ENCODE data around the gene EPHA7. TPM values are rescaled to one million over a fixed set of nuclear protein-coding genes. Genes with fewer than 3 reads are reported as not detected.

Gene EPHA7
- total and polyA plus RNA-seq, 2 donors = 0.39 to 0.52 TPM

DNA sequence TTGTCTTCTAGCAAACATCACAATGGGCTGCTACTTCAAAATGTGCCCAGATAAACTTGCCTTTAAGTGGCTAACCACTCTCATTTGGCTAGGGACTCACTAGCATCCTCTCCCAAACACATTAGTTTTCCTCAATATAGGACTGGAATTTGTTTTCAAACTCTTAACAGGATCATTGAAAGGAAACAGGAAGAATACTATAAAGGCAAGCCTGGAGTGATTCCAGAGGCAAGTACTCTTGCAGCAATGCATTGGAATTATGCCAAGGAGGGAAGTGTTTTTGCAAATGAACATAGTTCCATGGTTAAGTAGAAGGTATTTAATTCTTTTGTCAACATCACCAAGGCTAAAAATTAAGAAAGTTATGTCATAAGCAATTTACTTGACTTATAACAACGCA, 12.2 kb downstream of the EPHA7 start:
- Histone ChIP-seq H3K36me3 (ENCODE audit: control insufficient read depth in 2 of 2, insufficient read depth in 2 of 2, low read length in 1 of 2) (no peaks in the 10 kb centered on the region), H3K4me3 (ENCODE audit: low read length in 2 of 2) (no peak overlapping the region), H3K27ac (ENCODE audit: low read depth in 1 of 2, low read length in 1 of 2) (no peak overlapping the region), H3K9me3 (ENCODE audit: control insufficient read depth in 2 of 2, insufficient read depth in 1 of 2, low read length in 1 of 2) (no peaks in the 10 kb centered on the region), H3K4me1 (ENCODE audit: control insufficient read depth in 2 of 2, insufficient read depth in 2 of 2, low read length in 2 of 2) (no peaks in the 10 kb centered on the region), H3K27me3 (ENCODE audit: control insufficient read depth in 2 of 2, insufficient read depth in 1 of 2, low read length in 1 of 2) (no peaks in the 10 kb centered on the region)
- no peak for DNase-seq (ENCODE audit: low read depth in 6 of 9, low spot score in 9 of 9)
- WGBS = 95% methylated on average over 1 of the region's 1 CpG

DNA sequence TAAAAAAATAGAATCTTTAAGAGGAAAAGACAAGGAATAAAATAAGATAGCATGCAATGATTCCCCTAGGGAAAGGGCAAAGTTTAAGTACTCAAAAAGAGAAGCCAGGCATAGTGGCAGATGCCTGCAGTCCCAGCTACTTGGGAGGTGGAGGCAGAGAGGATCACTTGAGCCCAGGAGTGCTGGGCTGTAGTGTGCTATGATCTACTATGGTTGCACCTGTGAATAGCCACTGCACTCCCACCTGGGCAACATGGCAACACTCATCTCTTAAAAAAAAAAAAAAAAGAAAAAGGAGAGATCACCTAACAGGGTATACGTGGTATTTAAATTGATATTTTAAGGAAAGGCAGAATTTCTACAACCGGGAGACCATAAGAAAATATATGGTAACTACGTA, 16.0 kb downstream of the EPHA7 start:
- 94% methylated on average over 3 of the region's 3 CpGs for WGBS
- Histone ChIP-seq H3K27me3 (ENCODE audit: control insufficient read depth in 2 of 2, insufficient read depth in 1 of 2, low read length in 1 of 2) (no peaks in the 10 kb centered on the region), H3K36me3 (ENCODE audit: control insufficient read depth in 2 of 2, insufficient read depth in 2 of 2, low read length in 1 of 2) (no peaks in the 10 kb centered on the region), H3K27ac (ENCODE audit: low read depth in 1 of 2, low read length in 1 of 2) (no peak overlapping the region), H3K4me1 (ENCODE audit: control insufficient read depth in 2 of 2, insufficient read depth in 2 of 2, low read length in 2 of 2) (no peaks in the 10 kb centered on the region), H3K9me3 (ENCODE audit: control insufficient read depth in 2 of 2, insufficient read depth in 1 of 2, low read length in 1 of 2) (no peaks in the 10 kb centered on the region), H3K4me3 (ENCODE audit: low read length in 2 of 2) (no peak overlapping the region)
- no peak for DNase-seq (ENCODE audit: low read depth in 6 of 9, low spot score in 9 of 9)

DNA sequence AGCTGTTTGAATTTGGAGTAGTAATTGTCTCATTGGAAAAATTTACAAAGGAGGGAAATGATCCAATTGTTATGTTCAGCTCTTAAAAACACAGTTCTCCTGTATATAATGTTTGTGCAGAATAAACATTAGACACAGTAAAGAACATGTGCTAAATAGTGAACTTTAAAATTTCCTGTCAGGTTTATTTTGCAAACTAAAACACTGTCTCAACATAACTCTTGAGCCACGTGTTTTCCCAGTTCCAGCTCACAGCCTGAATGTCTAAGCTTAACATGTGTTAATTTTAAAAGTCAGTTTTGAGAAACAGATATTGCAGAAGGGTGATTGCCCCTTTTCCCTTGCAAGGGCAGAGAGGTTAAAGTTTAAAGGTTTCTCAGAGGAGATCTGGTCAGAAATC, 20.6 kb downstream of the EPHA7 start:
- Histone ChIP-seq H3K9me3 (ENCODE audit: control insufficient read depth in 2 of 2, insufficient read depth in 1 of 2, low read length in 1 of 2) (no peaks in the 10 kb centered on the region), H3K4me3 (ENCODE audit: low read length in 2 of 2) (no peak overlapping the region), H3K27ac (ENCODE audit: low read depth in 1 of 2, low read length in 1 of 2) (no peak overlapping the region), H3K36me3 (ENCODE audit: control insufficient read depth in 2 of 2, insufficient read depth in 2 of 2, low read length in 1 of 2) (no peaks in the 10 kb centered on the region), H3K4me1 (ENCODE audit: control insufficient read depth in 2 of 2, insufficient read depth in 2 of 2, low read length in 2 of 2) (no peaks in the 10 kb centered on the region), H3K27me3 (ENCODE audit: control insufficient read depth in 2 of 2, insufficient read depth in 1 of 2, low read length in 1 of 2) (no peaks in the 10 kb centered on the region)
- WGBS = 31% methylated on average over 1 of the region's 1 CpG
- DNase-seq (ENCODE audit: low read depth in 6 of 9, low spot score in 9 of 9) = no peak

DNA sequence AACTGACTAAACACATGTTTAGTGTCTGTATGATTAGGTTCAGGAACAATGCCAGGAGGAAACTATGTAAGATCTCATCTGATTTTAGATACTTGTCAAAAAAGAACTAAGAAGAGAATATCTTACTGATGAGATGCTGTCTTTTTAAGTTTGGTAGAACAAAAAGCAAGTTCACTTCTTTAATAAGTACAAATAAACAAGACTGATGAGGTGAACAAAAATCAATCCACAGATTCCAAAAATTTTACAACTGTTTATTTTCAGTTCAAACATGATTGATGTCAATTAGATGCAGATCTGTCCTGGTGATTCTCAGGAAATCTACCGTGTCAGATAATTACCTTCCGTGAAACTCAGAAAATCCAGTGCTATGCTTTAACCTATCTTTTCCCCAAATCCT, 24.9 kb downstream of the EPHA7 start:
- Histone ChIP-seq H3K27me3 (ENCODE audit: control insufficient read depth in 2 of 2, insufficient read depth in 1 of 2, low read length in 1 of 2) (no peaks in the 10 kb centered on the region), H3K9me3 (ENCODE audit: control insufficient read depth in 2 of 2, insufficient read depth in 1 of 2, low read length in 1 of 2) (no peaks in the 10 kb centered on the region), H3K4me3 (ENCODE audit: low read length in 2 of 2) (no peak overlapping the region), H3K4me1 (ENCODE audit: control insufficient read depth in 2 of 2, insufficient read depth in 2 of 2, low read length in 2 of 2) (no peaks in the 10 kb centered on the region), H3K27ac (ENCODE audit: low read depth in 1 of 2, low read length in 1 of 2) (no peak overlapping the region), H3K36me3 (ENCODE audit: control insufficient read depth in 2 of 2, insufficient read depth in 2 of 2, low read length in 1 of 2) (no peaks in the 10 kb centered on the region)
- no peak for DNase-seq (ENCODE audit: low read depth in 6 of 9, low spot score in 9 of 9)
- 80% methylated on average over 2 of the region's 2 CpGs for WGBS

DNA sequence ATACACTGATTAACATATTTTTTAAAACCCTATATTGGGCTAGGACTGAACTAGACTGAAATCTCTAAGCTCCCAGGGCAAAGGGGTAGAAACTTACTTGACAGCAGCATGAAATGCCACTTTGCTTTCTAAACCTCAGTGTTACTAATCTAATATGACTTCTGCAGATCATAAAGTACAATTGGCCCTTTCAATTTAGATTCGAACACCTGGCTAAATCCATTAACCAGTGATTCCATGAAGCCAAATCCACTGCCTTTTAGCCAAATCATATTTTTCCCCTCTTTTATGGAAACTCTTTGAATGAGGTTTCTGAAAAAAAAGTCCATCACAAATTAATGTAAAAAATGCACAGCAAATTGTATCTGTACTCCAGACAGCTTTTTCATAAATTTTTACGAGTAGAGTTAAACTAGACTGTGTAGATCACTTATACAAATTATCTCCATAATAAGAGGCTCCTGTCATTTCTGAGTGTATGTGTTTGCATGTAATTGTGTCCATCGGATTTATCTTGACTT, 25.7 kb downstream of the EPHA7 start:
- H3K4me1 ChIP-seq (ENCODE audit: control insufficient read depth in 2 of 2, insufficient read depth in 2 of 2, low read length in 2 of 2) = no peaks in the 10 kb centered on the region
- no peaks in the 10 kb centered on the region for H3K27me3 ChIP-seq (ENCODE audit: control insufficient read depth in 2 of 2, insufficient read depth in 1 of 2, low read length in 1 of 2)
- no peaks in the 10 kb centered on the region for H3K9me3 ChIP-seq (ENCODE audit: control insufficient read depth in 2 of 2, insufficient read depth in 1 of 2, low read length in 1 of 2)
- no peak for DNase-seq (ENCODE audit: low read depth in 6 of 9, low spot score in 9 of 9)
- no peaks in the 10 kb centered on the region for H3K36me3 ChIP-seq (ENCODE audit: control insufficient read depth in 2 of 2, insufficient read depth in 2 of 2, low read length in 1 of 2)
- no peak overlapping the region for H3K4me3 ChIP-seq (ENCODE audit: low read length in 2 of 2)
- H3K27ac ChIP-seq (ENCODE audit: low read depth in 1 of 2, low read length in 1 of 2) = no peak overlapping the region
- whole genome bisulfite sequencing = 90% methylated on average over 3 of the region's 3 CpGs

DNA sequence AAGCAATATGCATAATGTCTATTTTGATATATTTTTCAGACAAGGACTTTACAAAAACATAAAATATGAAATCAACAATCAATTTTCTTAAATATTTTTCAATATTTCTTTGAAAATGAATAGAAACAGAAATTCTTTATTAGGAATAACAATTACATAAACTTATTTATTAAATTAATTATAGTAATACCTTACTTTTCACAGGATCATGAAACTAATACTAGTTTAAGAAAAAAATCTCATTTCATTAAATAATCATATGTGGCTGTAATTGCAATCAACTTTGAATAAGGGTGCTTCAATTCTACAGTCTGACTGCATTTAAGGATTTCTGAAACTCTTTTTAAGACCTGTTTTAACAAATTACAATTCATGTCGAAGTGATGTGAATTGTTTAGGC, 26.6 kb downstream of the EPHA7 start:
- Histone ChIP-seq H3K27me3 (ENCODE audit: control insufficient read depth in 2 of 2, insufficient read depth in 1 of 2, low read length in 1 of 2) (no peaks in the 10 kb centered on the region), H3K9me3 (ENCODE audit: control insufficient read depth in 2 of 2, insufficient read depth in 1 of 2, low read length in 1 of 2) (no peaks in the 10 kb centered on the region), H3K27ac (ENCODE audit: low read depth in 1 of 2, low read length in 1 of 2) (no peak overlapping the region), H3K36me3 (ENCODE audit: control insufficient read depth in 2 of 2, insufficient read depth in 2 of 2, low read length in 1 of 2) (no peaks in the 10 kb centered on the region), H3K4me3 (ENCODE audit: low read length in 2 of 2) (no peak overlapping the region), H3K4me1 (ENCODE audit: control insufficient read depth in 2 of 2, insufficient read depth in 2 of 2, low read length in 2 of 2) (no peaks in the 10 kb centered on the region)
- 86% methylated on average over 1 of the region's 1 CpG for WGBS
- DNase-seq (ENCODE audit: low read depth in 6 of 9, low spot score in 9 of 9) = no peak

DNA sequence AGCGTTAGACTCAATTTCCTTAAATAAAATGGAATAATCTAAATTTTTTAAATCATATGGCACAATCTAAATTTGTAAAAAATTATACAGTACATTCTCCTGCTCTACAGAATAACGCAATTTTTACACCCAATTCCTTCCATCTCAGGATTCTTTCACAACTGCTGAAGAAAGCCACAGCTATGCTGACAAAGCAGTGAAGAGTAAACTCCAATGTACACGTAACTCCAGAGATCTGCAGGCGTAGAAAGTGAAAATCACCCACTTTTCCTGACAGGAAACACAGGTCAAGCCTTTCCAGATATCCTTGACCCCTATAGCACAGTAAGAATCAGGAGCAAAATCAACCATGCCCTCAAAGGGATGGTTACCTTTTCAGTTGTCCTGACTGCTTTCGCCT, 27.4 kb downstream of the EPHA7 start:
- Histone ChIP-seq H3K9me3 (ENCODE audit: control insufficient read depth in 2 of 2, insufficient read depth in 1 of 2, low read length in 1 of 2) (no peaks in the 10 kb centered on the region), H3K4me1 (ENCODE audit: control insufficient read depth in 2 of 2, insufficient read depth in 2 of 2, low read length in 2 of 2) (no peaks in the 10 kb centered on the region), H3K36me3 (ENCODE audit: control insufficient read depth in 2 of 2, insufficient read depth in 2 of 2, low read length in 1 of 2) (no peaks in the 10 kb centered on the region), H3K27ac (ENCODE audit: low read depth in 1 of 2, low read length in 1 of 2) (no peak overlapping the region), H3K4me3 (ENCODE audit: low read length in 2 of 2) (no peak overlapping the region), H3K27me3 (ENCODE audit: control insufficient read depth in 2 of 2, insufficient read depth in 1 of 2, low read length in 1 of 2) (no peaks in the 10 kb centered on the region)
- no peak for DNase-seq (ENCODE audit: low read depth in 6 of 9, low spot score in 9 of 9)
- whole genome bisulfite sequencing = 84% methylated on average over 5 of the region's 5 CpGs

GRCh38 chr6:93389192-93389591, 30.2 kb downstream of the EPHA7 start:
- WGBS = 91% methylated on average over 4 of the region's 4 CpGs
- H3K27me3 ChIP-seq (ENCODE audit: control insufficient read depth in 2 of 2, insufficient read depth in 1 of 2, low read length in 1 of 2) = no peaks in the 10 kb centered on the region
- H3K27ac ChIP-seq (ENCODE audit: low read depth in 1 of 2, low read length in 1 of 2) = no peak overlapping the region
- no peaks in the 10 kb centered on the region for H3K36me3 ChIP-seq (ENCODE audit: control insufficient read depth in 2 of 2, insufficient read depth in 2 of 2, low read length in 1 of 2)
- no peaks in the 10 kb centered on the region for H3K9me3 ChIP-seq (ENCODE audit: control insufficient read depth in 2 of 2, insufficient read depth in 1 of 2, low read length in 1 of 2)
- H3K4me1 ChIP-seq (ENCODE audit: control insufficient read depth in 2 of 2, insufficient read depth in 2 of 2, low read length in 2 of 2) = no peaks in the 10 kb centered on the region
- no peak overlapping the region for H3K4me3 ChIP-seq (ENCODE audit: low read length in 2 of 2)
- DNase-seq (ENCODE audit: low read depth in 6 of 9, low spot score in 9 of 9) = no peak

- no peak for DNase-seq (ENCODE audit: low read depth in 6 of 9, low spot score in 9 of 9)
Observed at GRCh38 chr6:93388070-93388469, 31.3 kb downstream of the EPHA7 start.

GRCh38 chr6:93376026-93376540, 43.3 kb downstream of the EPHA7 start:
- Histone ChIP-seq H3K27ac (ENCODE audit: low read depth in 1 of 2, low read length in 1 of 2) (no peak overlapping the region), H3K9me3 (ENCODE audit: control insufficient read depth in 2 of 2, insufficient read depth in 1 of 2, low read length in 1 of 2) (no peaks in the 10 kb centered on the region), H3K4me1 (ENCODE audit: control insufficient read depth in 2 of 2, insufficient read depth in 2 of 2, low read length in 2 of 2) (no peaks in the 10 kb centered on the region), H3K4me3 (ENCODE audit: low read length in 2 of 2) (no peak overlapping the region), H3K27me3 (ENCODE audit: control insufficient read depth in 2 of 2, insufficient read depth in 1 of 2, low read length in 1 of 2) (no peaks in the 10 kb centered on the region), H3K36me3 (ENCODE audit: control insufficient read depth in 2 of 2, insufficient read depth in 2 of 2, low read length in 1 of 2) (no peaks in the 10 kb centered on the region)
- DNase-seq (ENCODE audit: low read depth in 6 of 9, low spot score in 9 of 9) = no peak
- 87% methylated on average over 3 of the region's 3 CpGs for WGBS

More at GRCh38 chr6:93388070-93388469, 31.3 kb downstream of the EPHA7 start:
- no peaks in the 10 kb centered on the region for H3K9me3 ChIP-seq (ENCODE audit: control insufficient read depth in 2 of 2, insufficient read depth in 1 of 2, low read length in 1 of 2)
- H3K27ac ChIP-seq (ENCODE audit: low read depth in 1 of 2, low read length in 1 of 2) = no peak overlapping the region
- H3K4me1 ChIP-seq (ENCODE audit: control insufficient read depth in 2 of 2, insufficient read depth in 2 of 2, low read length in 2 of 2) = no peaks in the 10 kb centered on the region
- H3K36me3 ChIP-seq (ENCODE audit: control insufficient read depth in 2 of 2, insufficient read depth in 2 of 2, low read length in 1 of 2) = no peaks in the 10 kb centered on the region
- no peaks in the 10 kb centered on the region for H3K27me3 ChIP-seq (ENCODE audit: control insufficient read depth in 2 of 2, insufficient read depth in 1 of 2, low read length in 1 of 2)
- no peak overlapping the region for H3K4me3 ChIP-seq (ENCODE audit: low read length in 2 of 2)
- 95% methylated on average over 1 of the region's 1 CpG for WGBS

All from thymus (tissue), 11 donors.